Osteocyte (in vitro differentiated cells): ENCODE data around the gene NAPA. TPM values are rescaled to one million over a fixed set of nuclear protein-coding genes. Genes with fewer than 3 reads are reported as not detected.
A peak's percentile ranks its signal among the peaks of the same experiment; 100 is the strongest.

ENCODE experiments used
- DNase-seq: peaks from one replicate; pipeline ENCODE4 v3.0.0; 2021; ENCODE audit warnings: mixed read lengths; ENCODE audit not compliant: unreplicated experiment; ENCODE audit errors: extremely low spot score
- H3K27ac Mint-ChIP-seq: one replicate; pipeline ENCODE4 v1.8.0; 2021; ENCODE audit warnings: mild to moderate bottlenecking, mixed read lengths; ENCODE audit not compliant: unreplicated experiment
- H3K27me3 Mint-ChIP-seq: one replicate; pipeline ENCODE4 v1.8.0; 2021; ENCODE audit warnings: mixed read lengths; ENCODE audit not compliant: unreplicated experiment
- H3K36me3 Mint-ChIP-seq: one replicate; pipeline ENCODE4 v1.8.0; 2021; ENCODE audit warnings: mixed read lengths; ENCODE audit not compliant: unreplicated experiment
- H3K4me1 Mint-ChIP-seq: one replicate; pipeline ENCODE4 v1.8.0; 2021; ENCODE audit warnings: mixed read lengths; ENCODE audit not compliant: unreplicated experiment
- H3K4me3 Mint-ChIP-seq: one replicate; pipeline ENCODE4 v1.8.0; 2021; ENCODE audit warnings: mild to moderate bottlenecking, moderate library complexity, mixed read lengths; ENCODE audit not compliant: unreplicated experiment
- H3K9me3 Mint-ChIP-seq: one replicate; pipeline ENCODE4 v1.8.0; 2021; ENCODE audit warnings: mixed read lengths; ENCODE audit not compliant: unreplicated experiment
- long read RNA-seq: library from polyadenylated mRNA; unstranded; transcript quantifications from one replicate; pipeline ENCODE4 v2.0.0, GENCODE V29; 2021
- total RNA-seq: library from RNA; stranded (reverse); gene quantifications from 2 replicates; pipeline ENCODE4 v1.2.1, GENCODE V29; 2021
- TF ChIP-seq, protein P1 (sequence below): fragments of 200-600 bp; sonication (generic); IDR thresholded peaks from 2 replicates; pipeline ENCODE4 v1.5.0; 2021; ENCODE audit warnings: antibody characterized with exemption, mild to moderate bottlenecking, moderate library complexity

The NAPA gene
- total RNA-seq, result 104 TPM in 2 replicates
- long read RNA-seq, transcript NAPA-201 (11 exons, 1,839 nt), result major isoform, 30 of 38 reads
- long read RNA-seq, partial matches to known transcripts, result 0 of 38 reads
- long read RNA-seq, other reads (novel, unspliced or antisense), result 3 of 38 reads

DNA sequence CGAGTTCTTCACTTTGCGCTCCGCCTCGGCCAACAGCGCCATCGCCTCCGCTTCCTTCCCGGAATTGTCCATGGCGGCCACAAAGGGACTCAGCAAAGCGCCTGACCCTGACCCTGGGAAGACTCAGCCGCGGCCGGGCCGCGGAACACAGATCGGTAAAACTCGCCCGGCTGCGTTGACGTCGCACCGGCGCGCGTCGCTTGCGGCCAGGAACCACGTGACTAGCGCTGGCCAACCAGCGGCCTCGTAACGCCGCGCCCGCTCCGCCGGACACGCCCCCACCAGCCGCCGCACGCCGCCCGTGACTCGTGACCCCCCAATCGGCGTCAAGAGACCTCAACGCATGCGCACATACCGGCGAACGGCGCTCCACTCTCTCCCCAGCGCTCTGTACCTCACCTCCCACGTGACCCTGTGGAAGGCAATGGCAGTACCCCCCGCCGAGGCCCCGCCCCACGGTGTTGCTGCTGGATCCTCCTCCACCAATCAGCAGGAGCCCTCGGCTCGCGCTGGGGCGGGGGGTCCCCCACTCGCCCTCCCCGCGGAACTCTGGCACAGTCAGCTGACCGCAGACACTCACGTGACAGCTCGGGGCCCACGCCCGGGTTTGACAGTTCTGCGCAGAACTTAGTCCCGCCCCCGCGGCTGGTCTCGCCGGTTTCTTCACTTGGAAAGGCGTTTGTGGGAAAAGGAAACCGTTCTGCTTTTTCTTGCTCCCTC is at the start of gene NAPA:
Gene NAPA (minus strand): TSS at position 195 of the 720 bp plus-strand sequence. CDS start 123 bp downstream, at position 72.
- H3K4me3 Mint-ChIP-seq, result peak within 1 kb of the TSS; percentile 98
- H3K9me3 Mint-ChIP-seq, result no peaks in the 10 kb centered on the region
- peaks cover 2% of the 10 kb centered on the region for H3K36me3 Mint-ChIP-seq
- H3K4me1 Mint-ChIP-seq, result peaks cover 50% of the 10 kb centered on the region
- TF ChIP-seq, protein P1, sequence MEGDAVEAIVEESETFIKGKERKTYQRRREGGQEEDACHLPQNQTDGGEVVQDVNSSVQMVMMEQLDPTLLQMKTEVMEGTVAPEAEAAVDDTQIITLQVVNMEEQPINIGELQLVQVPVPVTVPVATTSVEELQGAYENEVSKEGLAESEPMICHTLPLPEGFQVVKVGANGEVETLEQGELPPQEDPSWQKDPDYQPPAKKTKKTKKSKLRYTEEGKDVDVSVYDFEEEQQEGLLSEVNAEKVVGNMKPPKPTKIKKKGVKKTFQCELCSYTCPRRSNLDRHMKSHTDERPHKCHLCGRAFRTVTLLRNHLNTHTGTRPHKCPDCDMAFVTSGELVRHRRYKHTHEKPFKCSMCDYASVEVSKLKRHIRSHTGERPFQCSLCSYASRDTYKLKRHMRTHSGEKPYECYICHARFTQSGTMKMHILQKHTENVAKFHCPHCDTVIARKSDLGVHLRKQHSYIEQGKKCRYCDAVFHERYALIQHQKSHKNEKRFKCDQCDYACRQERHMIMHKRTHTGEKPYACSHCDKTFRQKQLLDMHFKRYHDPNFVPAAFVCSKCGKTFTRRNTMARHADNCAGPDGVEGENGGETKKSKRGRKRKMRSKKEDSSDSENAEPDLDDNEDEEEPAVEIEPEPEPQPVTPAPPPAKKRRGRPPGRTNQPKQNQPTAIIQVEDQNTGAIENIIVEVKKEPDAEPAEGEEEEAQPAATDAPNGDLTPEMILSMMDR, result no peak
- peak; percentile 100 for DNase-seq
- peaks cover 3% of the 10 kb centered on the region for H3K27me3 Mint-ChIP-seq
- H3K27ac Mint-ChIP-seq, result peak within 1 kb of the TSS; percentile 98

DNA sequence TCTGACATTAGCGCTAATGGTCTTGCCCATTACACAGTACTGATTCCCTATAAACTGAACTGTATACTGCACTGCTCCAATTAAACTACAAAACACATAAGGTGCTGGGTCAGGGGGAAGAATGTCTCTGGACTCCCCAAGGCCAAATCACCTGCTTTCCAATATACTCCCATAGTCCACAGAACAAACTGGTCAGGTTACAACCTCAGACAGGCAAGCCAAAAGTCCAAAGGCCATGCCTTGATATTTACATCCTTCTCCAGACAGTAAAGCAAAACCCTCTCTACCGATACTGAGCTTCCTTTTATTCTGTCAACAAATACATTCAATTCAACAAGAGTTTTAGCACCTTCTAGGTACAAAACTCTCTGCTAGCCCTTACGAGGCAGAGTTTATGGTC is 49.2 kb upstream of the NAPA start:
- TF ChIP-seq, protein P1, result no peak
- Mint-ChIP-seq H3K27ac (no peak overlapping the region), H3K9me3 (no peaks in the 10 kb centered on the region), H3K36me3 (no peaks in the 10 kb centered on the region), H3K27me3 (peaks cover 8% of the 10 kb centered on the region), H3K4me3 (no peak overlapping the region), H3K4me1 (peaks cover 8% of the 10 kb centered on the region)
- DNase-seq, result no peak

- no peaks in the 10 kb centered on the region for H3K36me3 Mint-ChIP-seq
- H3K4me3 Mint-ChIP-seq, result no peak overlapping the region
- peaks cover 8% of the 10 kb centered on the region for H3K27me3 Mint-ChIP-seq
- DNase-seq, result no peak
- peaks cover 8% of the 10 kb centered on the region for H3K4me1 Mint-ChIP-seq
- no peaks in the 10 kb centered on the region for H3K9me3 Mint-ChIP-seq
- H3K27ac Mint-ChIP-seq, result no peak overlapping the region
- TF ChIP-seq, protein P1, result no peak
Measured at GRCh38 chr19:47561440-47562057, 46.7 kb upstream of the NAPA start.

GRCh38 chr19:47560999-47561398 is 46.1 kb upstream of the NAPA start:
- Mint-ChIP-seq H3K4me1 (peaks cover 8% of the 10 kb centered on the region), H3K9me3 (no peaks in the 10 kb centered on the region), H3K27me3 (peaks cover 8% of the 10 kb centered on the region), H3K36me3 (no peaks in the 10 kb centered on the region), H3K4me3 (no peak overlapping the region), H3K27ac (no peak overlapping the region)
- TF ChIP-seq, protein P1, result no peak
- no peak for DNase-seq

DNA sequence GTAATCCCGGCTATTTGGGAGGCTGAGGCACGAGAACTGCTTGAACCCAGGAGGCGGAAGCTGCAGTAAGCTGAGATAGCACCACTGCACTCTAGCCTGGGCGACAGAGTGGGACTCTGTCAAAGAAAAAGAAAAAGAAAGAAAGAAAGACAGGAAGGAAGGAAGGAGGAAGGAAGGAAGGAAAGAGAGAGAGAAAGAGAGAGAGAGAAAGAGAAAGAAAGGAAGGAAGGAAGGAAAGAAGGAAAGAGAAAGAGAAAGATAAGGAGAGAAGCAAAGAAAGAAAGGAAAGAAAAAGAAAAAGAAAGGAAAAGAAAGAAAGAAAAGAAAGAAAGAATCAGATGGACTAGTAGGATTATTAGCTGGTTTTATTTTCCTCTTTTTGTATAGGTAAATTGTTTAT is 35.3 kb upstream of the NAPA start:
- Mint-ChIP-seq H3K4me1 (no peaks in the 10 kb centered on the region), H3K4me3 (no peak overlapping the region), H3K27me3 (peaks cover 9% of the 10 kb centered on the region), H3K36me3 (no peaks in the 10 kb centered on the region), H3K9me3 (no peaks in the 10 kb centered on the region), H3K27ac (no peak overlapping the region)
- DNase-seq, result no peak
- TF ChIP-seq, protein P1, result no peak
